ENCODE measurements around the gene MAPKBP1. TPM values are rescaled to one million over a fixed set of nuclear protein-coding genes. Genes with fewer than 3 reads are reported as not detected.

The MAPKBP1 gene
- total RNA-seq, 2 donors from 2014 or later = 30.2 to 34.6 TPM

DNA sequence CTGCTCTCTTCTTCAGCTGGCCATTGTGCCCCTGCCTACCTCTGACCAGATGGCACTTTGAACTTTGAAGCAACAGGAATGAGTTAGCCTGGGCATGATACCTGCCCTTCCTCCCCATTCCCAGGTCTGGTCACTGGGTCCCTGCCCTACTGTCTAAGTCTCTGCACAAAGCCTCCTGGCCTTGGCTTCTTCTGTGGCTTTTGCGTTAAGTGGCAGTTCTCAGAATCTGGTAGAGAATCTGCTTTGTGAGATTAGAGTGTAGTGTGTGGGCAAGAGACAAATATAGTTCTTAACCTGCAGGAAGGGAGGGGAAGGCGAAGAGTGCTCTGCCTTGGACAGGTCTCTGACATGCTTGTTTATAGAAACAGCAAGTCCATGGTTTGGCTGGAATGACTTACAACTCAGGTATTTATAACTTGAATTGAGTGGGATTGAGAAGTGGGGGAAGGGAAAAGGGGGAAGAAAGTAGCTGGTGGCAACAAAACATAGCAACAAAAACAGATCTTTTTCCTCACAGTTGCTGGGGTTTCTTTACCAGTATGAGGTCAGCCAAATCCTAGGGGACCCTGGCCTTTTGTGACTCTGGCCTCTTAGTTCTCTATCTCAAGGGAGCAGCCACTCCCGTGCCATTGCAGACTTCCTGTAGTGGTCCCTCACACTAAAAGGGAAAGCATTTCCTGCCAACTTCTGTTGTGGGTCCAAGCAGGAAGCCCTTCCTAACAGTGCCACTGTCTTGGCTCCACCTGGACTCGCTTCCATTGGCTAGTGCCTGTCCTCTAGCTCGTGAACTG is 16.7 kb downstream of the MAPKBP1 start:
- Mint-ChIP-seq H3K4me1 (peaks cover 39% of the 10 kb centered on the region), H3K27me3 (no peaks in the 10 kb centered on the region), H3K4me3 (peak overlapping the region; percentile 66), H3K27ac (peak overlapping the region; percentile 74), H3K36me3 (ENCODE audit: low read depth) (peaks cover 3% of the 10 kb centered on the region)
- ATAC-seq (no peak), DNase-seq (no peak)
- H3K9me3 ChIP-seq (ENCODE audit: control insufficient read depth, low read length, poor library complexity, severe bottlenecking) = no peaks in the 10 kb centered on the region

DNA sequence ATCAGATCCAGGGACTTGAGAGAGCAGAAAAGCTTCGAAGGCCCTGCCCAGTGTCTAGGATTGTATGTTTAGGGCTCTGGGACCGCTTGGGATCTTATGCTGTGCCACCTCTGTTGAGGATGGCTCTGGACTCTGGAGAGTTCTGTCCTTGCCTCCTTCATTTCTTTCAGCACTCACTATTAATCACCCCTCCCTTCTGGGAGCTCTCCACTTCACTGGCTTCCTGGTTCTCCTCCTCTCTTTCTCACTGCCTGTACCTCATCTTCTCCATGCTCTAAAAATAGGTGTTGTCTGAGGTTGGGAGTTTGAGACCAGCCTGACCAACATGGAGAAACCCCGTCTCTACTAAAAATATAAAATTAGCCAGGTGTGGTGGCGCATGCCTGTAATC is 17.3 kb downstream of the MAPKBP1 start:
- Mint-ChIP-seq H3K4me1 (peaks cover 42% of the 10 kb centered on the region), H3K4me3 (peak overlapping the region; percentile 43), H3K27ac (peak overlapping the region; percentile 74), H3K27me3 (no peaks in the 10 kb centered on the region), H3K36me3 (ENCODE audit: low read depth) (peaks cover 3% of the 10 kb centered on the region)
- ATAC-seq = no peak
- no peaks in the 10 kb centered on the region for H3K9me3 ChIP-seq (ENCODE audit: control insufficient read depth, low read length, poor library complexity, severe bottlenecking)
- no peak for DNase-seq

DNA sequence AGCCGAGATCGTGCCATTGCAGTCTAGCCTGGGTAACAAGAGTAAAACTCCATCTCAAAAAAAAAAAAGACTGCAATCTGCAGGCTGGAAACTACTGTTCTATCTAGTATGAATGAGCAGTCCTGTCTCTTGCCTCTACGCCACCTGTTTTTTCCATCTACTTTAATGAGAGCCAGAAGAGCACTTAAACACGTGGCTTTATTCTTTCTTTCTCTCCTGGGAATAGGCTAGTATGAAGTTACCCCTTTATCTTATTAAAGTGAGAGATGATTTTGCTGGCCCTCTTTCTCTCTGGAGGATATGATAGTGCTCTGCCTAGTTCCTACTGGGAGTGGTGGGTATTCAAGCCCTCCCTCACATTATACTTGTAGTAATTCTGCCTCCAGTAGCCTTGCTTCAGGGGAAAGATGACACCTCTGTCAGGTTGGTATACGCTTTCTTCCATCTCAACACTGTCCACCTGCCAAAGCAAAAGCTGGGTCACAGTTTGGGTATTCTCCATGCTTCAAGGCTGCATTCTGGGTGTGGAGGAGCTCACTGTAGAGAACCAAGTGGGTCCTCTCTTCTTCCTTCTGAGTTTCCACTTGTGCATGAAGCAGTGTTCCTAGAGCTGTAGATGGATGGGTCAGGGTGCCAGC is 17.8 kb downstream of the MAPKBP1 start:
- no peak for ATAC-seq

DNA sequence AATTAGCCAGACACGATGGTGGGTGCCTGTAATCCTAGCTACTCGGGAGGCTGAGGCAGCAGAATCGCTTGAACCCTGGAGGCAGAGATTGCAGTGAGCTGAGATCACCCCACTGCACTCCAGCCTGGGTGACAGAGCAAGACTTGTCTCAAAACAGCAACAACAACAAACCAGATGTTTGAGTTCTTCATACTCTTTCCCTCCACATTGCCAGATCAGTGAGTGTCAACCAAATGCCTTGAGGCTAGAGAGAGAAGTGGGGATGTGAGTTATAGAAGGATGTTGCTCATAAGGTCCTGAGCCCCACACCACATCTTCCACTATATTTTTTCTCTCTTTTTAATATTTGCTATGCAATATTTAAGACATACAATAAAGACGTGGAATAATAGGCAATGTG is 19.8 kb downstream of the MAPKBP1 start:
- Mint-ChIP-seq H3K27me3 (no peaks in the 10 kb centered on the region), H3K27ac (no peak overlapping the region), H3K36me3 (ENCODE audit: low read depth) (peaks cover 3% of the 10 kb centered on the region), H3K4me3 (no peak overlapping the region), H3K4me1 (peaks cover 41% of the 10 kb centered on the region)
- no peak for ATAC-seq
- no peak for DNase-seq
- H3K9me3 ChIP-seq (ENCODE audit: control insufficient read depth, low read length, poor library complexity, severe bottlenecking) = no peaks in the 10 kb centered on the region

More for the DNA sequence above, 17.8 kb downstream of the MAPKBP1 start:
- DNase-seq = no peak
- Mint-ChIP-seq H3K27ac (peak overlapping the region; percentile 74), H3K4me1 (peaks cover 45% of the 10 kb centered on the region), H3K36me3 (ENCODE audit: low read depth) (peaks cover 3% of the 10 kb centered on the region), H3K27me3 (no peaks in the 10 kb centered on the region), H3K4me3 (peak overlapping the region; percentile 43)
- no peaks in the 10 kb centered on the region for H3K9me3 ChIP-seq (ENCODE audit: control insufficient read depth, low read length, poor library complexity, severe bottlenecking)

DNA sequence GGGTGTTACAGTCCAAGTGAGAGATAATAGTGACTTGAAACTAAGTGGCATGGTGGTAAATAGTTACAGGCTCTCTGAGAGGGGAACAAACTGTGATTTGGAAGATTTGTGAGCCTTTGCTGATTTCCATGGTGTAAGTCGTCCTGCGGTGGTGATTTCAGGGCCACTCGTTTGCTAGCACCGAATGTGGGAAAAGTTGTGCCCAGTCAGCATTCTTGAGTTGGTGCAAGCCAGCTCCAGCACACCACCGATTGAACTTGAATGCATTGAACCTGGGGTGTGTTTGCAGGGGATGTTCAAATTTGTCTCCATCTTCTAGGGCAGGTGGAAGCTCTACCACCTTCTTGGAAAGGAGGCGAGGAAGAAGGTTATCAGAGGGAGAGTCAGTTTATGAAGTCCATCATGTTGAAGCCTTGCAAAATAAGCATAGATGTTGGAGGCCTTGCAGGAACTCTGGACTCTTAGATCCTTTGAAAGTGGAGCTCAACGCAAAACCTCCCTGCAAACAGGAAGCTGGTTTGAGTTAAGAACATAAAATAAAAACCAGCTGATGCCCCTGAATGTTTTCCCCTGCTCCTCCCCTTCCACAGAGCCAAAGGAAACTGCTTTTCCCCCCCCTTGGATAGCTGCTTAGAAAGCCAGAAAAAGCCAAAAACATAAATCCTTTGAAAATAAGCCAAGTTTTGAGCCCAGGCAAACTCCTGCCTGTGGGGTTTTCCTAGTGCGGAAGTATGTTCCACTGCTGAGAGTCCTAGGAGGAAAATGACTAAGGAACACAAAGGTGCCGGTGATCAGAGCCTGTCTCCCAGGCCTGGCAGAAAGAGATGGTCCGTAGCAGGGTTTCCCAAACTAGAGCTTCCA is 21.9 kb downstream of the MAPKBP1 start:
- Mint-ChIP-seq H3K27ac (peak overlapping the region; percentile 59), H3K27me3 (no peaks in the 10 kb centered on the region)

DNA sequence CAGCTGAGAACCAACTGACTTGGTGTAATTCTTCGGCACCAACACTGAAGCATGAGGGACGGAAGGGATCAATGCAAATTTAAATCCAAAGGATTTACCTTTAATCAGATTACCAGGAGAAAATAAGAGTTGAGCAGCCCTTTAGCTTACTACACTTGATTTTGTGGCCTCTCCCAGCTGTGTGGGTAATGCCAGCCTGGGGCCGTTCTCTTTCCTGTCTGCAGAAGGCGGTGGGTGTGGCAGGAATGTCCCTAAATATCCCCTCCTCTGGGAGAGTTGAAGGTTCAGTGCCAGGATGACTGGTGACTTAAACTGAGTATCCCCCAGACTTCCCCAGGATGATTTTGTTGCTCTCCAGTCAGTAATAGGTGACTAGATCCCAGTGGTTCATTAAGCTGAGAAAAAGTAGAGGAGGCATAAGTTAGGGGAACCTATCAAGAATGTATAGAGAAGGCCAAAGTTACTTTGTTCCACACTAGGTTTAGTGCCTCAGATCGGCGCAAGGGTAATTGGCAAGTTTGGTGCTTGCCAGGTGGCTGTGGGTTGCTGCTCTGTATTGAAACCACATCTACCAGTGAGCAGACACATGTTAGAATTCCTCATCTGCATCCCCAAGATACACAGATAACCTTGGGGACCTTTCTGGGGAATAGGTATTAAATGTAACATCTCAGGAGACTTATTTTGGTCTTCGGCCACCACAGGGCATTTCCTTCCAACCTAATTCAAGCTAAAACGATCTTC is 23.1 kb downstream of the MAPKBP1 start:
- no peaks in the 10 kb centered on the region for H3K27me3 Mint-ChIP-seq
- no peak overlapping the region for H3K27ac Mint-ChIP-seq
- no peak for ATAC-seq

More for the DNA sequence above, 21.9 kb downstream of the MAPKBP1 start:
- no peaks in the 10 kb centered on the region for H3K9me3 ChIP-seq (ENCODE audit: control insufficient read depth, low read length, poor library complexity, severe bottlenecking)
- DNase-seq (no peak), ATAC-seq (no peak)
- Mint-ChIP-seq H3K4me1 (peaks cover 25% of the 10 kb centered on the region), H3K36me3 (ENCODE audit: low read depth) (peaks cover 6% of the 10 kb centered on the region), H3K4me3 (no peak overlapping the region)

GRCh38 chr15:41798607-41799487 is 24.6 kb downstream of the MAPKBP1 start:
- H3K9me3 ChIP-seq (ENCODE audit: control insufficient read depth, low read length, poor library complexity, severe bottlenecking) = no peaks in the 10 kb centered on the region
- Mint-ChIP-seq H3K4me1 (peaks cover 16% of the 10 kb centered on the region), H3K27me3 (no peaks in the 10 kb centered on the region), H3K36me3 (ENCODE audit: low read depth) (peaks cover 6% of the 10 kb centered on the region), H3K27ac (peak overlapping the region; percentile 39), H3K4me3 (no peak overlapping the region)
- ATAC-seq (no peak), DNase-seq (no peak)

More for the DNA sequence above, 23.1 kb downstream of the MAPKBP1 start:
- no peak overlapping the region for H3K4me3 Mint-ChIP-seq
- peaks cover 6% of the 10 kb centered on the region for H3K36me3 Mint-ChIP-seq (ENCODE audit: low read depth)
- no peaks in the 10 kb centered on the region for H3K9me3 ChIP-seq (ENCODE audit: control insufficient read depth, low read length, poor library complexity, severe bottlenecking)
- H3K4me1 Mint-ChIP-seq = peaks cover 16% of the 10 kb centered on the region
- no peak for DNase-seq

DNA sequence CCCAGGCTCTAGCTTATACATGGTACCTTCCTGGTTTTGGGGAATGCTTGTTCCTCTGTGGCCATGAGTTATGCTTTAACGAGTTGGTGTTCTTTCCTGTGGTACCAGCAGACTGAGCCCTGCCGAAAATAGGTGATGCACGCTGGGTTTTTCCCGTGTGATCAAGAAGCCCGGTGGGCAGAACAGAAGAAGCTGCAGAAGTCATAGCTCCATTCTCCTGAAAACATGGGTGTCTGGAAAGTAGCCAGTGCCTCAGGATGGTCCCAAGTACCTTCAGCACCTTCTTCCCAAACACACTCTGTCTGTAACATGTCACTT is 25.2 kb downstream of the MAPKBP1 start:
- ATAC-seq (no peak), DNase-seq (no peak)
- Mint-ChIP-seq H3K27me3 (no peaks in the 10 kb centered on the region), H3K4me1 (peaks cover 16% of the 10 kb centered on the region), H3K27ac (no peak overlapping the region), H3K4me3 (no peak overlapping the region), H3K36me3 (ENCODE audit: low read depth) (peaks cover 6% of the 10 kb centered on the region)
- no peaks in the 10 kb centered on the region for H3K9me3 ChIP-seq (ENCODE audit: control insufficient read depth, low read length, poor library complexity, severe bottlenecking)

DNA sequence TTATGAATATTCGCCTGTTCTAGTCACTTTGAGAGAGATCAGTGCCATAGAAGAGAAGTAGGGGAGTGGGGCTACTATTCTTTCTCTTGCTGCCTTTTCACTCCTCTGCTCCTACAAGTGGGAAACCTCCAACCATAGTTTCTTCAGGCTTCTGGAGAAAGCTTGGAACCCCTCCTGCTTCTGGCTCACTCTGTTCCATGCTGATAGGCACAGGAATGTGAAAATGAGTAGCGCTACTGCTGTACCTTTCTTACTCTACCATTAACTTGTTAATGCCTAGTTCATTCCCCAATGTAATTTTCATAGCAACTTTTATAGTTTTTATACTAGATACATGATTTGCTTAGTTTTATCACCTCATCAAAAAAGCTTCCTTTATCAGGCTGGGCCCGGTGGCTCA is 26.9 kb downstream of the MAPKBP1 start:
- Mint-ChIP-seq H3K4me3 (no peak overlapping the region), H3K4me1 (peaks cover 11% of the 10 kb centered on the region), H3K36me3 (ENCODE audit: low read depth) (peaks cover 3% of the 10 kb centered on the region), H3K27me3 (no peaks in the 10 kb centered on the region), H3K27ac (peak overlapping the region; percentile 11)
- DNase-seq (no peak), ATAC-seq (no peak)
- no peaks in the 10 kb centered on the region for H3K9me3 ChIP-seq (ENCODE audit: control insufficient read depth, low read length, poor library complexity, severe bottlenecking)

- Mint-ChIP-seq H3K4me1 (peaks cover 9% of the 10 kb centered on the region), H3K27ac (no peak overlapping the region), H3K27me3 (no peaks in the 10 kb centered on the region), H3K4me3 (no peak overlapping the region), H3K36me3 (ENCODE audit: low read depth) (peaks cover 3% of the 10 kb centered on the region)
- DNase-seq (no peak), ATAC-seq (no peak)
- H3K9me3 ChIP-seq (ENCODE audit: control insufficient read depth, low read length, poor library complexity, severe bottlenecking) = no peaks in the 10 kb centered on the region
These were observed 27.7 kb downstream of the MAPKBP1 start for GRCh38 chr15:41801850-41802455.

DNA sequence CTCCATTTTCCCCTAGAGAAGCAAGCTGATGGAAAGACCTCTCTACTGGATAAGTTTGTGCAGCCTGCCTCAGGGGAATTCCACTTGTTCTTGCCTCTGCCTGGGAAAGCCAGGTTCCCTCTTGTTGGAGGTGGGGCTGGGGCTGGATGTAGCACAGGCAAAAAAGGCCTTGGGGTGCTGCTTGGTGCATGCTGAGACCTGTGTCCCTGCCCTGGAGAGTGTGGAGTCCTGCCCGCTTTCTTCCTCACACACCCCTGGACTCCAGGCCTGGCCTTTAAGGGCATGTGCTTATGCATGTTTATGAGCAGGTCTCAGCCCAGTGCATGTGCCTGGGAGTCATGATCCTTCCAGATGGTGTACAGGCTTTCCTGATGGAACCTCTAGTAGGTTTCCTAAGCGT is 30.1 kb downstream of the MAPKBP1 start:
- no peaks in the 10 kb centered on the region for H3K9me3 ChIP-seq (ENCODE audit: control insufficient read depth, low read length, poor library complexity, severe bottlenecking)
- H3K4me3 Mint-ChIP-seq = no peak overlapping the region
- no peaks in the 10 kb centered on the region for H3K27me3 Mint-ChIP-seq
- peaks cover 3% of the 10 kb centered on the region for H3K36me3 Mint-ChIP-seq (ENCODE audit: low read depth)
- H3K4me1 Mint-ChIP-seq = peaks cover 7% of the 10 kb centered on the region
- DNase-seq (no peak), ATAC-seq (no peak)
- peak overlapping the region; percentile 27 for H3K27ac Mint-ChIP-seq

Measured in T-helper 17 cell (primary cell).